ENCODE results near the gene CABLES1. TPM values are rescaled to one million over a fixed set of nuclear protein-coding genes. Genes with fewer than 3 reads are reported as not detected.
A peak's percentile ranks its signal among the peaks of the same experiment; 100 is the strongest.

Gene CABLES1
- polyA plus RNA-seq, 1 donor (not counting 4 experiments of a cell fraction or from before 2014, with no cell fraction given), result 1.00 TPM

GRCh38 chr18:23301972-23302371 is 166.7 kb downstream of the CABLES1 start:
- no peaks in the 10 kb centered on the region for H3K9me3 ChIP-seq (ENCODE audit: control insufficient read depth, low read depth, low read length)
- no peaks in the 10 kb centered on the region for H3K36me3 ChIP-seq (ENCODE audit: control insufficient read depth in 2 of 2, extremely low read depth in 1 of 2, insufficient read depth in 2 of 2, low read length in 2 of 2)
- H3K4me2 ChIP-seq (ENCODE audit: control insufficient read depth, extremely low read depth, insufficient read depth, low read depth, low read length), result no peak overlapping the region
- H3K9me1 ChIP-seq (ENCODE audit: control insufficient read depth, extremely low read depth, insufficient read depth, low read length), result peaks cover 2% of the 10 kb centered on the region
- H3K27ac ChIP-seq (ENCODE audit: control insufficient read depth, insufficient read depth, low read length), result no peak overlapping the region
- TF ChIP-seq, protein P1, sequence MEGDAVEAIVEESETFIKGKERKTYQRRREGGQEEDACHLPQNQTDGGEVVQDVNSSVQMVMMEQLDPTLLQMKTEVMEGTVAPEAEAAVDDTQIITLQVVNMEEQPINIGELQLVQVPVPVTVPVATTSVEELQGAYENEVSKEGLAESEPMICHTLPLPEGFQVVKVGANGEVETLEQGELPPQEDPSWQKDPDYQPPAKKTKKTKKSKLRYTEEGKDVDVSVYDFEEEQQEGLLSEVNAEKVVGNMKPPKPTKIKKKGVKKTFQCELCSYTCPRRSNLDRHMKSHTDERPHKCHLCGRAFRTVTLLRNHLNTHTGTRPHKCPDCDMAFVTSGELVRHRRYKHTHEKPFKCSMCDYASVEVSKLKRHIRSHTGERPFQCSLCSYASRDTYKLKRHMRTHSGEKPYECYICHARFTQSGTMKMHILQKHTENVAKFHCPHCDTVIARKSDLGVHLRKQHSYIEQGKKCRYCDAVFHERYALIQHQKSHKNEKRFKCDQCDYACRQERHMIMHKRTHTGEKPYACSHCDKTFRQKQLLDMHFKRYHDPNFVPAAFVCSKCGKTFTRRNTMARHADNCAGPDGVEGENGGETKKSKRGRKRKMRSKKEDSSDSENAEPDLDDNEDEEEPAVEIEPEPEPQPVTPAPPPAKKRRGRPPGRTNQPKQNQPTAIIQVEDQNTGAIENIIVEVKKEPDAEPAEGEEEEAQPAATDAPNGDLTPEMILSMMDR (optimal IDR thresholded peaks at IDR 0.05 in 1 of 3, IDR thresholded peaks at IDR 0.05 in 1 of 3, conservative IDR thresholded peaks at IDR 0.05 in 1 of 3; ENCODE audit: extremely low read depth in 1 of 3, insufficient read depth in 2 of 3, low read length in 3 of 3), result no peak
- TF ChIP-seq EZH2 (IDR thresholded peaks at IDR 0.05; ENCODE audit: low read length), result no peak
- FAIRE-seq (peak; percentile 41), DNase-seq (ENCODE audit: low read depth, low spot score) (no peak)
- H3K79me2 ChIP-seq (ENCODE audit: control insufficient read depth, insufficient read depth, low read length), result no peaks in the 10 kb centered on the region
- H3K4me3 ChIP-seq (ENCODE audit: control insufficient read depth in 2 of 3, extremely low read depth in 1 of 3, insufficient read depth in 2 of 3, low read depth in 1 of 3, low read length in 3 of 3), result no peak overlapping the region
- no peaks in the 10 kb centered on the region for H4K20me1 ChIP-seq (ENCODE audit: control insufficient read depth, extremely low read depth, insufficient read depth, low read length)
- dilution Hi-C loops (cut with MboI; ENCODE audit: extremely low pct_ligation_motif_present, low sequenced_read_pairs), result no loop called here
- no peaks in the 10 kb centered on the region for H3K27me3 ChIP-seq (ENCODE audit: control insufficient read depth, extremely low read depth, insufficient read depth, low read length)
- H3K9ac ChIP-seq (ENCODE audit: control insufficient read depth, extremely low read depth, insufficient read depth, low read length), result no peak overlapping the region
- H2AFZ ChIP-seq (ENCODE audit: control insufficient read depth, low read length), result no peak overlapping the region
- peaks cover 15% of the 10 kb centered on the region for H3K4me1 ChIP-seq (ENCODE audit: control insufficient read depth, extremely low read depth, insufficient read depth, low read length)

DNA sequence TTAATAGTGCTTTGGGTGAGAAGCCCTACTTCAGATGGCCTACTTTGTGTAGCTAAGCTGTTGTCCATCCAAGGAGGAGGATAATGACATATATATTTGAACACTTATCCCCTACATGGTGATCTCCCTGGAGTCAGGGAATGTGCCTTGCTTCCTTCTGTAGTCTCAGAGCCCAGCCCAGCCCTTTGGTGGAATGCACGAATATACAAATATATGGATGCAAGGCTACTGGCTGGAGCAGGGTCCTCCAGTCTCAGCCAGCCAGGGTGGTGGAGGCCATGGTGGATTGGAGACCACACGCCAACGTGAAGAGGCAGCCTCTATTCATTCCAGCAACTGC is 167.2 kb downstream of the CABLES1 start:
- Histone ChIP-seq H3K27me3 (ENCODE audit: control insufficient read depth, extremely low read depth, insufficient read depth, low read length) (no peaks in the 10 kb centered on the region), H3K9me1 (ENCODE audit: control insufficient read depth, extremely low read depth, insufficient read depth, low read length) (peaks cover 2% of the 10 kb centered on the region), H3K36me3 (ENCODE audit: control insufficient read depth in 2 of 2, extremely low read depth in 1 of 2, insufficient read depth in 2 of 2, low read length in 2 of 2) (no peaks in the 10 kb centered on the region), H3K27ac (ENCODE audit: control insufficient read depth, insufficient read depth, low read length) (peak overlapping the region; percentile 33), H3K79me2 (ENCODE audit: control insufficient read depth, insufficient read depth, low read length) (no peaks in the 10 kb centered on the region), H3K4me2 (ENCODE audit: control insufficient read depth, extremely low read depth, insufficient read depth, low read depth, low read length) (no peak overlapping the region), H4K20me1 (ENCODE audit: control insufficient read depth, extremely low read depth, insufficient read depth, low read length) (no peaks in the 10 kb centered on the region), H3K4me1 (ENCODE audit: control insufficient read depth, extremely low read depth, insufficient read depth, low read length) (peaks cover 18% of the 10 kb centered on the region), H3K9me3 (ENCODE audit: control insufficient read depth, low read depth, low read length) (no peaks in the 10 kb centered on the region), H3K4me3 (ENCODE audit: control insufficient read depth in 2 of 3, extremely low read depth in 1 of 3, insufficient read depth in 2 of 3, low read depth in 1 of 3, low read length in 3 of 3) (no peak overlapping the region), H2AFZ (ENCODE audit: control insufficient read depth, low read length) (no peak overlapping the region), H3K9ac (ENCODE audit: control insufficient read depth, extremely low read depth, insufficient read depth, low read length) (no peak overlapping the region)
- TF ChIP-seq, protein P1 (optimal IDR thresholded peaks at IDR 0.05 in 1 of 3, IDR thresholded peaks at IDR 0.05 in 1 of 3, conservative IDR thresholded peaks at IDR 0.05 in 1 of 3; ENCODE audit: extremely low read depth in 1 of 3, insufficient read depth in 2 of 3, low read length in 3 of 3), result no peak
- TF ChIP-seq EZH2 (IDR thresholded peaks at IDR 0.05; ENCODE audit: low read length), result no peak
- DNase-seq (ENCODE audit: low read depth, low spot score) (no peak), FAIRE-seq (no peak)
- dilution Hi-C loops (cut with MboI; ENCODE audit: extremely low pct_ligation_motif_present, low sequenced_read_pairs), result no loop called here

All from keratinocyte (primary cell).